H1 (cell line): ENCODE measurements around the gene CALD1. TPM values are rescaled to one million over a fixed set of nuclear protein-coding genes. Genes with fewer than 3 reads are reported as not detected.

Source experiments
- CTCF ChIA-PET: fragments of 300-600 bp; sonication (Branson Sonifier 250); formaldehyde crosslinking; loops from one replicate; lab custom pipeline; 2021; ENCODE audit not compliant: partially characterized antibody; lab: Charles Lee
- POLR2A ChIA-PET: fragments of 300-600 bp; sonication (Branson Sonifier 250); formaldehyde crosslinking; loops from one replicate; lab custom pipeline; 2021; ENCODE audit warnings: inconsistent platforms; ENCODE audit not compliant: partially characterized antibody; lab: Charles Lee
- DNase-seq, 2 experiments: peaks; one replicate each; pipeline versions ENCODE4 v3.0.0 to v3.0.0-alpha.2; 2010 to 2022; ENCODE audit warnings: low spot score in 2 of 2, low read depth in 1 of 2, mixed read lengths in 1 of 2
- FAIRE-seq: peaks from 2 replicates; lab custom pipeline; 2011; peaks lifted over from hg19 to GRCh38; lab: Jason Lieb, UNC
- H2AFZ ChIP-seq: 2 replicates; pipeline ENCODE4 v1.8.1; 2012; ENCODE audit warnings: low read length, inconsistent platforms
- H2AK5ac ChIP-seq: 2 replicates; pipeline ENCODE4 v1.6.1; 2013; ENCODE audit warnings: low read depth, low read length
- H2BK120ac ChIP-seq: replicated peaks from 2 replicates; pipeline ENCODE3; 2013; ENCODE audit warnings: low read depth, low read length, inconsistent platforms
- H2BK12ac ChIP-seq: 2 replicates; pipeline ENCODE4 v1.6.1; 2013; ENCODE audit warnings: low read depth, low read length
- H2BK15ac ChIP-seq: 2 replicates; pipeline ENCODE4 v1.6.1; 2013; ENCODE audit warnings: low read length
- H2BK20ac ChIP-seq: 2 replicates; pipeline ENCODE4 v1.6.1; 2013; ENCODE audit warnings: low read length
- H2BK5ac ChIP-seq: 2 replicates; pipeline ENCODE4 v1.6.1; 2013; ENCODE audit warnings: low read depth, low read length
- H3K14ac ChIP-seq: 2 replicates; pipeline ENCODE4 v1.6.1; 2013; ENCODE audit warnings: inconsistent platforms; ENCODE audit not compliant: insufficient read length
- H3K18ac ChIP-seq: 2 replicates; pipeline ENCODE4 v1.6.1; 2013; ENCODE audit warnings: low read length; ENCODE audit errors: extremely low read depth
- H3K23ac ChIP-seq: 2 replicates; pipeline ENCODE4 v1.6.1; 2013; ENCODE audit warnings: inconsistent platforms; ENCODE audit not compliant: insufficient read length
- H3K23me2 ChIP-seq: 2 replicates; pipeline ENCODE4 v1.6.1; 2013; ENCODE audit warnings: low read depth, low read length
- H3K27ac ChIP-seq: 2 replicates; pipeline ENCODE4 v1.6.1; 2011; ENCODE audit warnings: low read depth, low read length, inconsistent platforms
- H3K27me3 ChIP-seq, 4 experiments: replicated peaks in 1 of 4; 1 replicate in 1 of 4; 2 replicates in 3 of 4; pipeline versions ENCODE4 v1.6.1 to v1.8.1; 2011 to 2013; ENCODE audit warnings: low read length in 3 of 4, mild to moderate bottlenecking in 3 of 4, inconsistent platforms in 2 of 4, mixed read lengths in 2 of 4, moderate library complexity in 1 of 4; ENCODE audit not compliant: control insufficient read depth in 3 of 4, insufficient read depth in 3 of 4; ENCODE audit errors: extremely low read depth in 1 of 4
- H3K36me3 ChIP-seq, 4 experiments: 2 replicates each; pipeline versions ENCODE4 v1.6.1 to v1.8.1; 2011 to 2013; ENCODE audit warnings: mild to moderate bottlenecking in 4 of 4, low read length in 3 of 4, moderate library complexity in 2 of 4, control low read depth in 1 of 4, inconsistent platforms in 1 of 4; ENCODE audit not compliant: insufficient read depth in 4 of 4, control insufficient read depth in 2 of 4
- H3K4ac ChIP-seq: replicated peaks from 2 replicates; pipeline ENCODE3; 2013; ENCODE audit warnings: low read length, low read depth, mixed read lengths, inconsistent platforms; ENCODE audit not compliant: insufficient read length
- H3K4me1 ChIP-seq, 4 experiments: replicated peaks in 1 of 4; 1 replicate in 1 of 4; 2 replicates in 3 of 4; pipeline versions ENCODE4 v1.6.1 to v1.8.1; 2011 to 2013; ENCODE audit warnings: low read length in 3 of 4, inconsistent platforms in 2 of 4, mixed read lengths in 1 of 4; ENCODE audit not compliant: insufficient read depth in 4 of 4, control insufficient read depth in 3 of 4
- H3K4me2 ChIP-seq, 2 experiments: 2 replicates each; pipeline versions ENCODE4 v1.6.1 to v1.8.1; 2011 to 2013; ENCODE audit warnings: low read depth in 2 of 2, low read length in 2 of 2, control low read depth in 1 of 2, inconsistent platforms in 1 of 2, mild to moderate bottlenecking in 1 of 2; ENCODE audit not compliant: insufficient read depth in 1 of 2
- H3K4me3 ChIP-seq, 4 experiments: fragments of 200-600, 300-600 bp in 1 of 4; sonication (generic), shearing (Covaris generic), sonication (Bioruptor Twin) in 1 of 4; 2 replicates each; pipeline versions ENCODE4 v1.5.1 to v1.8.1; 2011 to 2016; ENCODE audit warnings: low read length in 4 of 4, low read depth in 3 of 4, control low read depth in 2 of 4, inconsistent platforms in 2 of 4, mild to moderate bottlenecking in 2 of 4, mixed read lengths in 1 of 4, moderate library complexity in 1 of 4; ENCODE audit not compliant: insufficient read depth in 2 of 4; ENCODE audit errors: extremely low read depth in 1 of 4
- H3K56ac ChIP-seq: replicated peaks from 2 replicates; pipeline ENCODE3; 2013; ENCODE audit warnings: low read depth, mild to moderate bottlenecking, mixed read lengths, low read length, inconsistent platforms; ENCODE audit not compliant: insufficient read length
- H3K79me1 ChIP-seq: 2 replicates; pipeline ENCODE4 v1.6.1; 2013; ENCODE audit warnings: low read depth, low read length, control low read depth
- H3K79me2 ChIP-seq, 2 experiments: 2 replicates each; pipeline versions ENCODE4 v1.6.1 to v1.8.1; 2012 to 2013; ENCODE audit warnings: low read length in 2 of 2, mild to moderate bottlenecking in 2 of 2, inconsistent platforms in 1 of 2; ENCODE audit not compliant: insufficient read depth in 2 of 2, control insufficient read depth in 1 of 2
- H3K9ac ChIP-seq, 4 experiments: replicated peaks in 1 of 4; 1 replicate in 1 of 4; 2 replicates in 3 of 4; pipeline versions ENCODE4 v1.6.1 to v1.8.1; 2011 to 2013; ENCODE audit warnings: low read depth in 3 of 4, low read length in 3 of 4, control low read depth in 2 of 4, mild to moderate bottlenecking in 2 of 4, moderate library complexity in 2 of 4, inconsistent platforms in 1 of 4; ENCODE audit errors: extremely low read depth in 1 of 4
- H3K9me3 ChIP-seq, 2 experiments: 2 replicates each; pipeline versions ENCODE4 v1.6.1 to v1.8.1; 2012 to 2013; ENCODE audit warnings: mild to moderate bottlenecking in 2 of 2, moderate library complexity in 2 of 2, control low read depth in 1 of 2, inconsistent platforms in 1 of 2, low read depth in 1 of 2, low read length in 1 of 2, mixed read lengths in 1 of 2; ENCODE audit not compliant: insufficient read depth in 2 of 2
- H4K20me1 ChIP-seq, 2 experiments: replicated peaks in 1 of 2; 2 replicates each; pipeline versions ENCODE3 to v1.8.1; 2011 to 2013; ENCODE audit warnings: inconsistent platforms in 2 of 2, low read length in 2 of 2, mild to moderate bottlenecking in 1 of 2; ENCODE audit not compliant: insufficient read depth in 2 of 2, control insufficient read depth in 1 of 2
- H4K5ac ChIP-seq: 2 replicates; pipeline ENCODE4 v1.6.1; 2013; ENCODE audit warnings: low read length, low read depth, mixed read lengths, inconsistent platforms; ENCODE audit not compliant: insufficient read length
- H4K8ac ChIP-seq: 2 replicates; pipeline ENCODE4 v1.8.0; 2013; ENCODE audit warnings: mild to moderate bottlenecking, moderate library complexity, low read length, inconsistent platforms; ENCODE audit not compliant: insufficient read depth; ENCODE audit errors: extremely low read depth
- H4K91ac ChIP-seq: replicated peaks from 2 replicates; pipeline ENCODE3; 2013; ENCODE audit warnings: low read length, mixed read lengths, inconsistent platforms; ENCODE audit not compliant: insufficient read length
- GTF2F1 ChIP-seq: IDR thresholded peaks from 2 replicates; pipeline ENCODE4 v1.6.1; 2012; ENCODE audit warnings: low read depth, low read length, improper control_type of control experiment, borderline replicate concordance
- WGBS, 2 experiments: shearing (Covaris generic) in 1 of 2; methylation state at CpG; one replicate each; pipeline versions ENCODE4 v1.1.6 to v1.1.7; 2013 to 2015; ENCODE audit warnings: low lambda C conversion rate in 2 of 2, mixed read lengths in 2 of 2, inconsistent platforms in 1 of 2, low coverage in 1 of 2, missing lambda C conversion rate in 1 of 2; ENCODE audit not compliant: insufficient replicate concordance in 2 of 2, insufficient coverage in 1 of 2, insufficient read length in 1 of 2; ENCODE audit errors: extremely low coverage in 1 of 2, missing lambda C conversion rate in 1 of 2; 5-methylcytosine and 5-hydroxymethylcytosine counted together
- polyA plus RNA-seq, 7 experiments: library from polyadenylated mRNA; depleted of rRNA in 3 of 7; stranded (reverse) in 5 of 7; unstranded in 2 of 7; fragments of >200 nt in 5 of 7; fragments of 200-250 nt in 2 of 7; gene quantifications; 1 replicate in 5 of 7; 2 replicates in 1 of 7; 4 replicates in 1 of 7; pipeline versions ENCODE4 v1.2.1 to v1.2.3, GENCODE V29; 2011 to 2013; ENCODE audit warnings: missing spikeins in 2 of 7, mixed read lengths in 2 of 7
- total RNA-seq: library from RNA; stranded (reverse); fragmentation: NEBNext Ultra II Directional; extraction: Animal tissue kit (Norgen Biotek cat#: 25700); gene quantifications from 2 replicates; pipeline ENCODE4 v1.2.1, GENCODE V29; 2021
- TF ChIP-seq, protein P1 (sequence below): IDR thresholded peaks from 2 replicates; pipeline ENCODE4 v1.6.1; 2011; ENCODE audit warnings: low read length, improper control_type of control experiment
- TF ChIP-seq, protein P2 (sequence below), 3 experiments: IDR thresholded peaks; 1 replicate in 2 of 3; 2 replicates in 1 of 3; pipeline versions ENCODE4 v1.5.1 to v1.6.1; 2011; ENCODE audit warnings: low read length in 3 of 3, mild to moderate bottlenecking in 3 of 3, inconsistent platforms in 2 of 3, low read depth in 1 of 3, moderate library complexity in 1 of 3; ENCODE audit not compliant: insufficient read depth in 1 of 3; ENCODE audit errors: control extremely low read depth in 1 of 3

Gene CALD1
- total and polyA plus RNA-seq, 2 of the 8 experiments (the other 6 are each of a cell fraction or from before 2014, with no cell fraction given) = 34.3 to 177 TPM

DNA sequence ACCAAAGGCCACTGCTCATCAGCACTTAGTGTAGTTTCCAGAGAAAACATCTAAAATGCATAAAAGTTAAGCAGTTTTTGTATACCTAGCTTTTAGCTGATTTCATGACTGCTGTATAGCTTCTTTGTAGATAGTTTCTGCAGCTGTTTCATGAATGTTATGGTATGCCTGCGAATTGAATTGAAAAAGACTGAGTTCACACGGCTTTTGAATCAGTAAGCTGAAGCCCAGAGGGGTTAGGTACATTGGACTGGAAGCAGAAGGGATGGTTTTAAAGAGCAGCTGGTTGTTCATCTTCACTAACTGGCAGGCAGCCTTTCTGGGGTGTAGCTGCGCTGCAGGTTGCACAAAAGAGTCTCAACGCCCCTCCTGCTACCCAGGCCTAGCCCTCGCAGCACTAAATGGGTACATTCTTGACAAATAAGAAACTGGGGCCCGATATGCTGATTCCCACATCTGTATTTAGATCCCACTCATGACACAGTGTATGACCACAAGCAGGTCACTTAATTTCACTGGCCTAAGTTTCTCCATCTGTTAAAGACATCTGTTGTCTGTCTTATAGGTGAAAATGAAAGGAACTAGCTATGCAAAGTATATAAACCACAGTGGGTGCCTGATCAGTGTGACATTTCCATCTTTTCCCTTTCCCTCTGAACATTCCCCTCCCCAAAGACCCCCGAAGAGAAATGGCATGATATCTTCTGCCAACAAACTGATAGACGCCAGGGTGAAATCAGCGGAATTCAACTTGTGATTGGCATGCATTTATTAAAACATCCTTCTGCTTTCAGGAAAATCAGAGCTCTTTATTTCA, 120.9 kb downstream of the CALD1 start:
- Histone ChIP-seq H3K18ac (no peak overlapping the region), H3K79me1 (no peaks in the 10 kb centered on the region; the same call in 1 of the 2 replicates), H4K91ac (no peak overlapping the region), H3K9ac (no peak overlapping the region), H3K23me2 (no peaks in the 10 kb centered on the region), H2BK120ac (no peak overlapping the region), H3K27ac (no peak overlapping the region), H3K23ac (no peak overlapping the region), H4K5ac (no peak overlapping the region), H2AK5ac (no peak overlapping the region), H3K9me3 (no peaks in the 10 kb centered on the region), H3K36me3 (peaks cover 0 to 5% (median 0%) of the 10 kb centered on the region in 4 experiments; a peak in 1 of 8 replicates), H3K4me3 (no peak overlapping the region), H3K14ac (no peak overlapping the region), H3K4ac (no peak overlapping the region), H3K56ac (no peak overlapping the region), H3K4me2 (no peak overlapping the region), H2AFZ (no peak overlapping the region), H3K79me2 (peaks cover 0 to 22% of the 10 kb centered on the region in 2 experiments; a peak in 3 of 4 replicates), H2BK5ac (no peak overlapping the region), H4K20me1 (peaks cover 0 to 3% of the 10 kb centered on the region in 2 experiments), H2BK12ac (no peak overlapping the region), H2BK15ac (no peak overlapping the region), H3K4me1 (peaks cover 0 to 5% (median under 1%) of the 10 kb centered on the region in 4 experiments; a peak in 2 of 7 replicates), H4K8ac (no peak overlapping the region), H3K27me3 (no peaks in the 10 kb centered on the region), H2BK20ac (no peak overlapping the region)
- DNase-seq (no peak), FAIRE-seq (no peak)
- WGBS, 2 experiments = 87% methylated on average over 9 of the region's 9 CpGs; no CpG with 5 or more reads in 1 of the 2 experiments
- CTCF ChIA-PET = interaction anchor here (0.7 to 0.8 kb wide), 2 partner anchors 112 to 199 kb away, joined by 3 read pairs; no protein-coding TSS in a partner anchor
- TF ChIP-seq, protein P1, sequence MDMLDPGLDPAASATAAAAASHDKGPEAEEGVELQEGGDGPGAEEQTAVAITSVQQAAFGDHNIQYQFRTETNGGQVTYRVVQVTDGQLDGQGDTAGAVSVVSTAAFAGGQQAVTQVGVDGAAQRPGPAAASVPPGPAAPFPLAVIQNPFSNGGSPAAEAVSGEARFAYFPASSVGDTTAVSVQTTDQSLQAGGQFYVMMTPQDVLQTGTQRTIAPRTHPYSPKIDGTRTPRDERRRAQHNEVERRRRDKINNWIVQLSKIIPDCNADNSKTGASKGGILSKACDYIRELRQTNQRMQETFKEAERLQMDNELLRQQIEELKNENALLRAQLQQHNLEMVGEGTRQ = no peak
- no peak for TF ChIP-seq GTF2F1
- TF ChIP-seq, protein P2, sequence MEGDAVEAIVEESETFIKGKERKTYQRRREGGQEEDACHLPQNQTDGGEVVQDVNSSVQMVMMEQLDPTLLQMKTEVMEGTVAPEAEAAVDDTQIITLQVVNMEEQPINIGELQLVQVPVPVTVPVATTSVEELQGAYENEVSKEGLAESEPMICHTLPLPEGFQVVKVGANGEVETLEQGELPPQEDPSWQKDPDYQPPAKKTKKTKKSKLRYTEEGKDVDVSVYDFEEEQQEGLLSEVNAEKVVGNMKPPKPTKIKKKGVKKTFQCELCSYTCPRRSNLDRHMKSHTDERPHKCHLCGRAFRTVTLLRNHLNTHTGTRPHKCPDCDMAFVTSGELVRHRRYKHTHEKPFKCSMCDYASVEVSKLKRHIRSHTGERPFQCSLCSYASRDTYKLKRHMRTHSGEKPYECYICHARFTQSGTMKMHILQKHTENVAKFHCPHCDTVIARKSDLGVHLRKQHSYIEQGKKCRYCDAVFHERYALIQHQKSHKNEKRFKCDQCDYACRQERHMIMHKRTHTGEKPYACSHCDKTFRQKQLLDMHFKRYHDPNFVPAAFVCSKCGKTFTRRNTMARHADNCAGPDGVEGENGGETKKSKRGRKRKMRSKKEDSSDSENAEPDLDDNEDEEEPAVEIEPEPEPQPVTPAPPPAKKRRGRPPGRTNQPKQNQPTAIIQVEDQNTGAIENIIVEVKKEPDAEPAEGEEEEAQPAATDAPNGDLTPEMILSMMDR (IDR thresholded peaks at IDR 0.05; ENCODE audit: control extremely low read depth in 1 of 3, insufficient read depth in 1 of 3, low read depth in 1 of 3, low read length in 3 of 3) = no peak
- POLR2A ChIA-PET = interaction anchor here (1.9 kb wide), 1 partner anchor 9 kb away, joined by 7 read pairs; no protein-coding TSS in a partner anchor
